Endothelial cell of umbilical vein (primary cell): ENCODE measurements around the gene LKAAEAR1. TPM values are rescaled to one million over a fixed set of nuclear protein-coding genes. Genes with fewer than 3 reads are reported as not detected.

ENCODE experiments used
- BruUV-seq: library from RNA; stranded (reverse); fragments of 400-500 nt; replicated peaks from 2 replicates; lab custom pipeline; 2021; lab: Mats Ljungman, UMichigan
- CTCF ChIA-PET: fragments of 300-600, 350-600 bp; sonication (Branson Sonifier 250); formaldehyde crosslinking; loops from one replicate; lab custom pipeline; 2021; ENCODE audit warnings: antibody characterized with exemption, inconsistent platforms; lab: Charles Lee
- POLR2A ChIA-PET: fragments of 300-600, 350-600 bp; sonication (Branson Sonifier 250); formaldehyde crosslinking; loops from one replicate; lab custom pipeline; 2021; ENCODE audit warnings: antibody characterized with exemption, inconsistent platforms; lab: Charles Lee
- DNase-seq: peaks from one replicate; pipeline ENCODE4 v3.0.0-alpha.2; 2011; ENCODE audit warnings: low read depth, low spot score
- FAIRE-seq: peaks from 2 replicates; lab custom pipeline; 2011; peaks lifted over from hg19 to GRCh38; lab: Jason Lieb, UNC
- H2AFZ ChIP-seq: 2 replicates; pipeline ENCODE4 v1.6.0; 2012; ENCODE audit warnings: low read depth, low read length, control low read depth, inconsistent platforms
- H3K27ac ChIP-seq: 2 replicates; pipeline ENCODE4 v1.5.1; 2011; ENCODE audit warnings: low read depth, mild to moderate bottlenecking, control low read depth, low read length, moderate library complexity; ENCODE audit not compliant: insufficient read depth
- H3K27me3 ChIP-seq, 2 experiments: 2 replicates each; pipeline versions ENCODE4 v1.6.0 to v1.6.1; 2011; ENCODE audit warnings: low read length in 2 of 2, mixed read lengths in 1 of 2; ENCODE audit not compliant: control insufficient read depth in 2 of 2, insufficient read depth in 2 of 2
- H3K36me3 ChIP-seq, 2 experiments: 2 replicates in 1 of 2; 3 replicates in 1 of 2; pipeline ENCODE4 v1.5.1; 2011; ENCODE audit warnings: low read length in 2 of 2, mild to moderate bottlenecking in 1 of 2, moderate library complexity in 1 of 2; ENCODE audit not compliant: control insufficient read depth in 2 of 2, insufficient read depth in 2 of 2; ENCODE audit errors: extremely low read depth in 1 of 2
- H3K4me1 ChIP-seq: 3 replicates; pipeline ENCODE4 v1.5.1; 2011; ENCODE audit warnings: mild to moderate bottlenecking, low read length; ENCODE audit not compliant: control insufficient read depth, insufficient read depth; ENCODE audit errors: extremely low read depth
- H3K4me2 ChIP-seq: 2 replicates; pipeline ENCODE4 v1.6.1; 2011; ENCODE audit warnings: low read length, control low read depth, mixed read lengths; ENCODE audit not compliant: insufficient read depth
- H3K4me3 ChIP-seq, 3 experiments: fragments of 200-600 bp in 1 of 3; sonication (generic), shearing (Covaris generic) in 1 of 3; replicated peaks in 1 of 3; 2 replicates each; pipeline ENCODE4 v1.5.1; 2011 to 2016; ENCODE audit warnings: control low read depth in 3 of 3, low read length in 3 of 3, mild to moderate bottlenecking in 2 of 3, inconsistent platforms in 1 of 3, low read depth in 1 of 3, moderate library complexity in 1 of 3; ENCODE audit not compliant: insufficient read depth in 1 of 3
- H3K79me2 ChIP-seq: 2 replicates; pipeline ENCODE4 v1.6.0; 2012; ENCODE audit warnings: low read length, inconsistent platforms; ENCODE audit not compliant: control insufficient read depth, insufficient read depth
- H3K9ac ChIP-seq: replicated peaks from 2 replicates; pipeline ENCODE3; 2011; ENCODE audit warnings: low read length, control low read depth; ENCODE audit not compliant: insufficient read depth; ENCODE audit errors: extremely low read depth
- H3K9me1 ChIP-seq: replicated peaks from 3 replicates; pipeline ENCODE4 v1.6.0; 2011; ENCODE audit warnings: mild to moderate bottlenecking, low read length; ENCODE audit not compliant: control insufficient read depth, insufficient read depth; ENCODE audit errors: extremely low read depth
- H3K9me3 ChIP-seq: replicated peaks from 2 replicates; pipeline ENCODE4 v1.5.1; 2012; ENCODE audit warnings: low read length, inconsistent platforms; ENCODE audit not compliant: control insufficient read depth, insufficient read depth
- H4K20me1 ChIP-seq: replicated peaks from 2 replicates; pipeline ENCODE3; 2011; ENCODE audit warnings: mild to moderate bottlenecking, low read length; ENCODE audit not compliant: control insufficient read depth, insufficient read depth; ENCODE audit errors: extremely low read depth
- CTCF ChIP-seq, 2 donors: IDR thresholded peaks; 1 replicate in 1 of 2; 2 replicates in 1 of 2; pipeline ENCODE4 v1.5.1; 2011; ENCODE audit warnings: low read length in 2 of 2, mild to moderate bottlenecking in 2 of 2, moderate library complexity in 2 of 2, control low read depth in 1 of 2, inconsistent platforms in 1 of 2, low read depth in 1 of 2; ENCODE audit not compliant: insufficient read depth in 1 of 2; ENCODE audit errors: extremely low read depth in 1 of 2
- EZH2 ChIP-seq: IDR thresholded peaks from 2 replicates; pipeline ENCODE4 v1.6.1; 2012; ENCODE audit warnings: borderline replicate concordance, low read depth, mild to moderate bottlenecking, moderate library complexity, low read length, inconsistent platforms; ENCODE audit not compliant: severe bottlenecking
- FOS ChIP-seq: IDR thresholded peaks from 2 replicates; pipeline ENCODE4 v1.6.1; 2011; ENCODE audit warnings: mild to moderate bottlenecking, low read length, moderate library complexity, borderline replicate concordance; ENCODE audit not compliant: insufficient read depth
- GATA2 ChIP-seq: IDR thresholded peaks from 2 replicates; pipeline ENCODE4 v1.7.0; 2011; ENCODE audit warnings: low read depth, mild to moderate bottlenecking, moderate library complexity, mixed read lengths, low read length; ENCODE audit not compliant: insufficient read length, insufficient read depth
- JUN ChIP-seq: IDR thresholded peaks from 2 replicates; pipeline ENCODE4 v1.6.1; 2011; ENCODE audit warnings: borderline replicate concordance, low read depth; ENCODE audit not compliant: insufficient read length, insufficient read depth
- MAX ChIP-seq: IDR thresholded peaks from 2 replicates; pipeline ENCODE4 v1.6.1; 2011; ENCODE audit not compliant: insufficient read depth, insufficient read length
- MYC ChIP-seq: IDR thresholded peaks from one replicate; pipeline ENCODE4 v1.6.1; 2011; ENCODE audit warnings: mild to moderate bottlenecking, low read depth, low read length
- POLR2A ChIP-seq: IDR thresholded peaks from 2 replicates; pipeline ENCODE4 v1.6.1; 2012; ENCODE audit warnings: low read depth, mild to moderate bottlenecking, control low read depth, low read length
- POLR2AphosphoS5 ChIP-seq: IDR thresholded peaks from 2 replicates; pipeline ENCODE4 v1.6.1; 2012; ENCODE audit warnings: low read depth, mild to moderate bottlenecking, control low read depth, low read length, moderate library complexity; ENCODE audit not compliant: insufficient read depth
- dilution Hi-C: fragments of 300-500 bp; cut with MboI; formaldehyde crosslinking; loops from one replicate; pipeline ENCODE4 v1.15.0; 2019; ENCODE audit warnings: low sequenced_read_pairs; ENCODE audit not compliant: extremely low pct_ligation_motif_present
- intact Hi-C: fragments of 100-400 bp; cut with micrococcal nuclease; formaldehyde crosslinking; loops from one replicate; pipeline ENCODE4 v1.10.0; 2022
- polyA plus RNA-seq, 4 experiments: library from polyadenylated mRNA; depleted of rRNA in 3 of 4; stranded (reverse) in 3 of 4; unstranded in 1 of 4; fragments of >200 nt; gene quantifications; 2 replicates each; pipeline versions ENCODE4 v1.2.1 to v1.2.3, GENCODE V29; 2011 to 2012; ENCODE audit warnings: missing spikeins in 1 of 4
- total RNA-seq: library from RNA; stranded (reverse); gene quantifications from 2 replicates; pipeline ENCODE4 v1.2.3, GENCODE V29; 2021

The LKAAEAR1 gene
- total and polyA plus RNA-seq, 2 donors (not counting 3 experiments of a cell fraction or from before 2014, with no cell fraction given), result 0.29 TPM; not detected in 1

- peaks cover 16% of the 10 kb centered on the region for H3K4me1 ChIP-seq
- ChIA-PET CTCF (interaction anchor here (1.8 kb wide), 1 partner anchor 98 kb away, joined by 6 read pairs; the partner anchor contains the start of gene SAMD10), POLR2A (no interaction called here)
- H3K36me3 ChIP-seq, result peaks cover 0 to 13% of the 10 kb centered on the region in 2 experiments
- H3K4me2 ChIP-seq, result peak overlapping the region; percentile 82
- dilution Hi-C loops (no loop called here), intact Hi-C loops (no loop called here)
- no peak overlapping the region for H2AFZ ChIP-seq
- no peaks in the 10 kb centered on the region for H4K20me1 ChIP-seq
- H3K9me3 ChIP-seq, result no peaks in the 10 kb centered on the region
- FAIRE-seq, result no peak
- TF ChIP-seq MAX (no peak), GATA2 (no peak), POLR2AphosphoS5 (no peak), EZH2 (no peak), MYC (no peak), JUN (no peak), POLR2A (no peak), CTCF (IDR thresholded peaks at IDR 0.05; ENCODE audit: extremely low read depth in 1 of 2, insufficient read depth in 1 of 2, low read depth in 1 of 2, low read length in 2 of 2) (no peak), FOS (no peak)
- H3K9me1 ChIP-seq, result no peaks in the 10 kb centered on the region
- peaks cover 6% of the 10 kb centered on the region for H3K79me2 ChIP-seq
- H3K9ac ChIP-seq, result no peak overlapping the region
- H3K27me3 ChIP-seq, result no peaks in the 10 kb centered on the region
- no peak overlapping the region for H3K27ac ChIP-seq
- no TSS peak for BruUV-seq
- no peak for DNase-seq
- H3K4me3 ChIP-seq, result peak overlapping the region in 1 of 3 experiments; percentile 73
These were observed 6.2 kb downstream of the LKAAEAR1 start for GRCh38 chr20:64077876-64078551.
